Measurements from ENCODE around the gene FADS1.
A peak's percentile ranks its signal among the peaks of the same experiment; 100 is the strongest.

Gene FADS1

DNA sequence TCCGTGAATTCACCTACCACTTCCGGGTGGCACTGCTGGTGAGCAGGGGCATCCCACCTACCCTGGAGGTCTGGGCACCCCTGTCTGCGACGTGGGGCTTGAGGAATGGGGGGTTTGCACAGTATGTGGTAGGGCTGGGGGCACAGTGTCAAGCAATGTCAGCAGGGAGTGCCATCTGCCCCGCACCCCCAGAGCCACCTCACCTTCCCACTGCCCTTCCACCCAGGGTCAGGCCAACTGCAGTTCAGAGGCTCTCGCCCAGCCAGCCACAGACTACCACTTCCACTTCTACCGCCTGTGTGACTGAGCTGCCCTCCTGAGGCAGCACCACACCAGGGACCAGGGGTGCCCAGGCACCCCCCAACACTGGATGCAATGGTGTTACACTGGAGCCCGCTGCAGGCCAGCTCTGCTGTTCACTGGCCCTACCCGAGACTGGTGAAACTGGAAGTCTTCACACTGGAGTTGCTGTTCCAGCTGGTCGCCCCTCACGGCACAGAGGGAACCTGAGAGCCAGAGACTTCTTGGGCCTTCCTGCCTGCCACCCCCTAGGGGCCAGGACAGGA is 30.9 kb downstream of the FADS1 start:
- no peak for TF ChIP-seq CTCF (IDR thresholded peaks at IDR 0.05; ENCODE audit: insufficient read depth, low read depth, low read length, missing control alignments)
- H3K4me3 ChIP-seq (ENCODE audit: low read length), result no peak overlapping the region
- no peak for DNase-seq (ENCODE audit: low read depth)

DNA sequence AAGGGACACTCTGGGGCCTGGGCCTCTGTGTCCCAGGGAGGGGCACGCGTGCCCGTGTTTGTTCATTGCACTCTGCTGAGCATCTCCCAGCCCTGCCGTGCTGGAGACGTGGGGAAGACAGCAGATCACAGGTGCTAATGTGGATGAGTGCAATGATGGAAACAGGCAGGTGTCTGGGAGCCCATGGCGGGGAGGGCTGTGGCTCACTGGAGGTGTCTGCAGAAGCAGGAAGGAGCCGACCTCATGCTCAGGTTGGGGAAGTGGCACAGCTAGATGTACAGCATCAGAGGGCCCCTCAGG is 32.3 kb downstream of the FADS1 start:
- no peak for TF ChIP-seq CTCF (IDR thresholded peaks at IDR 0.05; ENCODE audit: insufficient read depth, low read depth, low read length, missing control alignments)
- DNase-seq (ENCODE audit: low read depth), result no peak
- H3K4me3 ChIP-seq (ENCODE audit: low read length), result no peak overlapping the region

GRCh38 chr11:61783717-61784505 is 32.9 kb downstream of the FADS1 start:
- no peak for DNase-seq (ENCODE audit: low read depth)
- no peak overlapping the region for H3K4me3 ChIP-seq (ENCODE audit: low read length)

GRCh38 chr11:61782841-61783240 is 34.0 kb downstream of the FADS1 start:
- peak; percentile 20 for DNase-seq (ENCODE audit: low read depth)

More at GRCh38 chr11:61783717-61784505, 32.9 kb downstream of the FADS1 start:
- TF ChIP-seq CTCF (IDR thresholded peaks at IDR 0.05; ENCODE audit: insufficient read depth, low read depth, low read length, missing control alignments), result no peak

DNA sequence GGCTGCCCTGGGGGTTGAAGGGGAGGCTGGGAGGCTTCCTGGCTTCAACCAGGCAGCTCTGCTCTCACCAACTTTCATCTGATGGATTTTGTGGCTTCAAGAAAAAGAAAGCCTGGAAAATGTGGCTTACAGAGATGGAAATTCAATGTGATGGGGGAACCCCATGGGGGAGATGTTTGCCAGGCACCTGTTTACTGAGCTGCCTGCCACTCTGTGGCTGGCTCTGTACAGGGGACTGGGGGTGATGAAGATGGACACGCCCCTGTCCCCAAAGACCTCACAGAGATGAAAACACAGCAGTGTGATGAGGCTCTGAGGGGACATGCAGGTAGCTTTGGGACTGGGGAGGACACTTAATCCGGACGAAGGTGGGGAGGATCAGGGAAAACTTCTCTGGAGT is 34.5 kb downstream of the FADS1 start:
- no peak for DNase-seq (ENCODE audit: low read depth)
- no peak for TF ChIP-seq CTCF (IDR thresholded peaks at IDR 0.05; ENCODE audit: insufficient read depth, low read depth, low read length, missing control alignments)
- H3K4me3 ChIP-seq (ENCODE audit: low read length), result no peak overlapping the region

More at GRCh38 chr11:61782841-61783240, 34.0 kb downstream of the FADS1 start:
- TF ChIP-seq CTCF (IDR thresholded peaks at IDR 0.05; ENCODE audit: insufficient read depth, low read depth, low read length, missing control alignments), result no peak
- no peak overlapping the region for H3K4me3 ChIP-seq (ENCODE audit: low read length)

- no peak overlapping the region for H3K4me3 ChIP-seq (ENCODE audit: low read length)
- no peak for DNase-seq (ENCODE audit: low read depth)
- no peak for TF ChIP-seq CTCF (IDR thresholded peaks at IDR 0.05; ENCODE audit: insufficient read depth, low read depth, low read length, missing control alignments)
Observed at GRCh38 chr11:61781585-61781984, 35.2 kb downstream of the FADS1 start.
